Cardiac muscle cell (in vitro differentiated cells and primary cell): ENCODE results near the gene ZCCHC4. TPM values are rescaled to one million over a fixed set of nuclear protein-coding genes. Genes with fewer than 3 reads are reported as not detected.

ENCODE experiments used
- DNase-seq, 2 donors: peaks; one replicate each; pipeline versions ENCODE4 v3.0.0 to v3.0.0-alpha.2; 2010 to 2017; ENCODE audit warnings: low read depth in 1 of 2, low spot score in 1 of 2
- H3K27ac ChIP-seq: fragments of 200-600 bp; sonication (generic); 2 replicates; pipeline ENCODE4 v1.5.1; 2016
- H3K27me3 ChIP-seq: fragments of 200-600 bp; sonication (generic); 2 replicates; pipeline ENCODE4 v1.6.0; 2016; ENCODE audit warnings: control low read depth
- H3K36me3 ChIP-seq: fragments of 200-600 bp; sonication (generic); 2 replicates; pipeline ENCODE4 v1.5.1; 2016; ENCODE audit warnings: control low read depth
- H3K4me1 ChIP-seq: fragments of 200-600 bp; sonication (generic); 2 replicates; pipeline ENCODE4 v1.8.1; 2017; ENCODE audit warnings: low read depth, mild to moderate bottlenecking, mixed run types
- H3K4me3 ChIP-seq: fragments of 200-600 bp; sonication (generic); 2 replicates; pipeline ENCODE4 v1.5.1; 2016; ENCODE audit warnings: mild to moderate bottlenecking
- H3K9me3 ChIP-seq: fragments of 200-600 bp; sonication (generic); 2 replicates; pipeline ENCODE4 v1.5.1; 2017; ENCODE audit warnings: low read depth, mild to moderate bottlenecking, control low read depth
- CTCF ChIP-seq: IDR thresholded peaks from 2 replicates; pipeline ENCODE4 v1.5.1; 2012; ENCODE audit warnings: low read depth, mild to moderate bottlenecking, low read length
- polyA plus RNA-seq: library from polyadenylated mRNA; unstranded; fragments of >200 nt; fragmentation: Nextera tagmentation; extraction: Ambion mirVana; gene quantifications from 2 replicates; pipeline ENCODE4 v1.2.1, GENCODE V29; 2016
- total RNA-seq: library from RNA; depleted of rRNA; stranded (reverse); fragments of >200 nt; gene quantifications from 2 replicates; pipeline ENCODE4 v1.2.3, GENCODE V29; 2016

The ZCCHC4 gene
- total and polyA plus RNA-seq, 2 experiments from 2014 or later, result 8.9 to 11.4 TPM

- Histone ChIP-seq H3K27me3 (no peaks in the 10 kb centered on the region), H3K9me3 (no peaks in the 10 kb centered on the region), H3K27ac (no peak overlapping the region), H3K4me3 (no peak overlapping the region), H3K4me1 (peaks cover 7% of the 10 kb centered on the region), H3K36me3 (no peaks in the 10 kb centered on the region)
- no peak for DNase-seq
- no peak for TF ChIP-seq CTCF
Measured at GRCh38 chr4:25310066-25310802, 2.3 kb upstream of the ZCCHC4 start.

GRCh38 chr4:25310803-25311166 lies 1.8 kb upstream of the ZCCHC4 start:
- Histone ChIP-seq H3K4me3 (no peak overlapping the region), H3K9me3 (no peaks in the 10 kb centered on the region), H3K27ac (no peak overlapping the region), H3K36me3 (peaks cover under 1% of the 10 kb centered on the region), H3K4me1 (peaks cover 7% of the 10 kb centered on the region), H3K27me3 (no peaks in the 10 kb centered on the region)
- TF ChIP-seq CTCF, result no peak
- DNase-seq, result no peak

GRCh38 chr4:25313201-25313895 lies 774 bp downstream of the ZCCHC4 start:
- DNase-seq, result no peak
- peak overlapping the region; percentile 92 for H3K27ac ChIP-seq
- no peak for TF ChIP-seq CTCF
- H3K27me3 ChIP-seq, result no peaks in the 10 kb centered on the region
- H3K4me3 ChIP-seq, result peak overlapping the region; percentile 46
- peaks cover 7% of the 10 kb centered on the region for H3K36me3 ChIP-seq
- H3K9me3 ChIP-seq, result no peaks in the 10 kb centered on the region
- H3K4me1 ChIP-seq, result peaks cover 7% of the 10 kb centered on the region

GRCh38 chr4:25320336-25320735 lies 7.8 kb downstream of the ZCCHC4 start:
- H3K4me1 ChIP-seq, result no peaks in the 10 kb centered on the region
- no peak overlapping the region for H3K27ac ChIP-seq
- H3K36me3 ChIP-seq, result peaks cover 7% of the 10 kb centered on the region
- TF ChIP-seq CTCF, result no peak
- no peaks in the 10 kb centered on the region for H3K27me3 ChIP-seq
- DNase-seq, result peak in 1 of 2 donors; percentile 37
- H3K4me3 ChIP-seq, result no peak overlapping the region
- no peaks in the 10 kb centered on the region for H3K9me3 ChIP-seq

GRCh38 chr4:25320773-25321172 lies 8.2 kb downstream of the ZCCHC4 start:
- Histone ChIP-seq H3K9me3 (no peaks in the 10 kb centered on the region), H3K36me3 (peaks cover 6% of the 10 kb centered on the region), H3K27me3 (no peaks in the 10 kb centered on the region), H3K4me1 (no peaks in the 10 kb centered on the region), H3K4me3 (no peak overlapping the region), H3K27ac (no peak overlapping the region)
- TF ChIP-seq CTCF, result no peak
- peak in 1 of 2 donors; percentile 81 for DNase-seq
